ENCODE measurements around the gene SHC3. TPM values are rescaled to one million over a fixed set of nuclear protein-coding genes. Genes with fewer than 3 reads are reported as not detected.

SHC3 gene
- total RNA-seq, 1 donor from 2014 or later = 0.83 TPM

GRCh38 chr9:89138463-89139390 lies 39.9 kb downstream of the SHC3 start:
- Mint-ChIP-seq H3K27ac (ENCODE audit: unreplicated experiment) (no peak overlapping the region), H3K4me1 (ENCODE audit: low read depth, unreplicated experiment) (no peaks in the 10 kb centered on the region), H3K27me3 (ENCODE audit: unreplicated experiment) (no peaks in the 10 kb centered on the region), H3K4me3 (ENCODE audit: unreplicated experiment) (no peak overlapping the region), H3K9me3 (ENCODE audit: unreplicated experiment) (no peaks in the 10 kb centered on the region), H3K36me3 (ENCODE audit: unreplicated experiment) (no peaks in the 10 kb centered on the region)
- TF ChIP-seq CTCF (IDR thresholded peaks at IDR 0.05; ENCODE audit: partially characterized antibody, unreplicated experiment) = no peak
- no peak for DNase-seq

- no peak overlapping the region for H3K4me3 Mint-ChIP-seq (ENCODE audit: unreplicated experiment)
- no peaks in the 10 kb centered on the region for H3K4me1 Mint-ChIP-seq (ENCODE audit: low read depth, unreplicated experiment)
- no peaks in the 10 kb centered on the region for H3K27me3 Mint-ChIP-seq (ENCODE audit: unreplicated experiment)
- no peaks in the 10 kb centered on the region for H3K36me3 Mint-ChIP-seq (ENCODE audit: unreplicated experiment)
- no peaks in the 10 kb centered on the region for H3K9me3 Mint-ChIP-seq (ENCODE audit: unreplicated experiment)
- H3K27ac Mint-ChIP-seq (ENCODE audit: unreplicated experiment) = no peak overlapping the region
- TF ChIP-seq CTCF (IDR thresholded peaks at IDR 0.05; ENCODE audit: partially characterized antibody, unreplicated experiment) = no peak
- no peak for DNase-seq
Measured at GRCh38 chr9:89137542-89138462, 40.8 kb downstream of the SHC3 start.

- no peaks in the 10 kb centered on the region for H3K4me1 Mint-ChIP-seq (ENCODE audit: low read depth, unreplicated experiment)
- no peak overlapping the region for H3K4me3 Mint-ChIP-seq (ENCODE audit: unreplicated experiment)
- no peaks in the 10 kb centered on the region for H3K27me3 Mint-ChIP-seq (ENCODE audit: unreplicated experiment)
- no peaks in the 10 kb centered on the region for H3K36me3 Mint-ChIP-seq (ENCODE audit: unreplicated experiment)
- H3K27ac Mint-ChIP-seq (ENCODE audit: unreplicated experiment) = no peak overlapping the region
- no peak for TF ChIP-seq CTCF (IDR thresholded peaks at IDR 0.05; ENCODE audit: partially characterized antibody, unreplicated experiment)
- no peak for DNase-seq
- no peaks in the 10 kb centered on the region for H3K9me3 Mint-ChIP-seq (ENCODE audit: unreplicated experiment)
Measured at GRCh38 chr9:89135591-89136166, 42.9 kb downstream of the SHC3 start.

- H3K36me3 Mint-ChIP-seq (ENCODE audit: unreplicated experiment) = no peaks in the 10 kb centered on the region
- no peaks in the 10 kb centered on the region for H3K27me3 Mint-ChIP-seq (ENCODE audit: unreplicated experiment)
- H3K27ac Mint-ChIP-seq (ENCODE audit: unreplicated experiment) = no peak overlapping the region
- no peaks in the 10 kb centered on the region for H3K9me3 Mint-ChIP-seq (ENCODE audit: unreplicated experiment)
- DNase-seq = no peak
- H3K4me3 Mint-ChIP-seq (ENCODE audit: unreplicated experiment) = no peak overlapping the region
- H3K4me1 Mint-ChIP-seq (ENCODE audit: low read depth, unreplicated experiment) = no peaks in the 10 kb centered on the region
- no peak for TF ChIP-seq CTCF (IDR thresholded peaks at IDR 0.05; ENCODE audit: partially characterized antibody, unreplicated experiment)
Measured at GRCh38 chr9:89134709-89135108, 43.9 kb downstream of the SHC3 start.

Data from glutamatergic neuron (in vitro differentiated cells).